Testis (tissue), 5 donors: ENCODE data around the gene GEMIN7. TPM values are rescaled to one million over a fixed set of nuclear protein-coding genes. Genes with fewer than 3 reads are reported as not detected.

Source experiments
- DNase-seq: peaks from one replicate; pipeline ENCODE4 v3.0.0-alpha.2; 2019
- H3K27ac ChIP-seq, 2 donors: fragments of 200-600 bp; sonication (generic); one replicate each; pipeline ENCODE4 v1.5.1; 2019
- H3K27me3 ChIP-seq: fragments of 200-600 bp; sonication (generic); one replicate; pipeline ENCODE4 v1.5.1; 2019
- H3K36me3 ChIP-seq: fragments of 200-600 bp; sonication (generic); one replicate; pipeline ENCODE4 v1.5.1; 2017; ENCODE audit warnings: low read depth; ENCODE audit errors: missing control alignments
- H3K4me1 ChIP-seq: fragments of 200-600 bp; sonication (generic); one replicate; pipeline ENCODE4 v1.5.1; 2019
- H3K4me3 ChIP-seq, 2 donors: fragments of 200-600 bp; sonication (generic); one replicate each; pipeline ENCODE4 v1.5.1; 2017 to 2019
- H3K9me3 ChIP-seq: fragments of 200-600 bp; sonication (generic); one replicate; pipeline ENCODE4 v1.5.1; 2017
- POLR2A ChIP-seq: fragments of 450-650 bp; IDR thresholded peaks from one replicate; pipeline ENCODE4 v1.6.1; 2017; ENCODE audit warnings: antibody characterized with exemption, mild to moderate bottlenecking, moderate library complexity
- WGBS, 2 donors: methylation state at CpG; one replicate each; pipeline ENCODE4 v1.1.5; 2018; 5-methylcytosine and 5-hydroxymethylcytosine counted together
- intact Hi-C: fragments of 100-400 bp; cut with DNase I; formaldehyde crosslinking; loops from one replicate; pipeline ENCODE4 v1.15.1; 2023; ENCODE audit warnings: low total_unique reads
- long read RNA-seq, 2 donors: transcript quantifications; one replicate each; lab custom pipeline, GENCODE V29; 2026
- polyA plus RNA-seq: library from polyadenylated mRNA; stranded (reverse); fragments of 350-450 nt; fragmentation: Illumina TruSeq; extraction: RNeasy Lipid Tissue Mini Kit (QIAGEN cat#74804); gene quantifications from one replicate; pipeline ENCODE4 v1.2.3, GENCODE V29; 2014; ENCODE audit warnings: low read depth, low replicate concordance; ENCODE audit not compliant: insufficient read depth
- total RNA-seq, 2 donors: library from RNA; depleted of rRNA; stranded (reverse); fragments of >200 nt; gene quantifications; one replicate each; pipeline ENCODE4 v1.2.3, GENCODE V29; 2016
- TF ChIP-seq, protein P1 (sequence below), 3 experiments: fragments of 450-650 bp in 2 of 3; fragments of 200-600 bp in 1 of 3; sonication (generic) in 1 of 3; IDR thresholded peaks; one replicate each; pipeline ENCODE4 v1.5.1; 2016 to 2019; ENCODE audit warnings: antibody characterized with exemption in 3 of 3, mild to moderate bottlenecking in 2 of 3, moderate library complexity in 1 of 3

GEMIN7 gene
- 10 to 100 TPM in 1 of 2 donors, 1 to 10 TPM in 1; 7.6 to 13.5 TPM for total RNA-seq
- 9.7 TPM for polyA plus RNA-seq
- long read RNA-seq, donor 1, partial matches to known transcripts = 0 of 12 reads
- long read RNA-seq, donor 1, other reads (novel, unspliced or antisense) = 0 of 12 reads
- long read RNA-seq, donor 2, partial matches to known transcripts = 0 of 5 reads
- long read RNA-seq, donor 2, other reads (novel, unspliced or antisense) = 0 of 5 reads

GRCh38 chr19:45079063-45079910, at the start of gene GEMIN7:
GEMIN7 (plus strand) TSS chr19:45079260; CDS start chr19:45090115, 10,855 bp downstream.
- intact Hi-C loops = no loop called here
- Histone ChIP-seq H3K4me1 (peaks cover 23% of the 10 kb centered on the region), H3K27me3 (no peaks in the 10 kb centered on the region), H3K27ac (peak within 1 kb of the TSS in 1 of 2 donors; percentile 8), H3K4me3 (peak within 1 kb of the TSS; percentile 88 to 95), H3K36me3 (no peaks in the 10 kb centered on the region), H3K9me3 (no peaks in the 10 kb centered on the region)
- whole genome bisulfite sequencing, 2 donors = 0% methylated on average over 23 to 57 of the region's 61 CpGs
- peak; percentile 70 for DNase-seq
- TF ChIP-seq, protein P1, sequence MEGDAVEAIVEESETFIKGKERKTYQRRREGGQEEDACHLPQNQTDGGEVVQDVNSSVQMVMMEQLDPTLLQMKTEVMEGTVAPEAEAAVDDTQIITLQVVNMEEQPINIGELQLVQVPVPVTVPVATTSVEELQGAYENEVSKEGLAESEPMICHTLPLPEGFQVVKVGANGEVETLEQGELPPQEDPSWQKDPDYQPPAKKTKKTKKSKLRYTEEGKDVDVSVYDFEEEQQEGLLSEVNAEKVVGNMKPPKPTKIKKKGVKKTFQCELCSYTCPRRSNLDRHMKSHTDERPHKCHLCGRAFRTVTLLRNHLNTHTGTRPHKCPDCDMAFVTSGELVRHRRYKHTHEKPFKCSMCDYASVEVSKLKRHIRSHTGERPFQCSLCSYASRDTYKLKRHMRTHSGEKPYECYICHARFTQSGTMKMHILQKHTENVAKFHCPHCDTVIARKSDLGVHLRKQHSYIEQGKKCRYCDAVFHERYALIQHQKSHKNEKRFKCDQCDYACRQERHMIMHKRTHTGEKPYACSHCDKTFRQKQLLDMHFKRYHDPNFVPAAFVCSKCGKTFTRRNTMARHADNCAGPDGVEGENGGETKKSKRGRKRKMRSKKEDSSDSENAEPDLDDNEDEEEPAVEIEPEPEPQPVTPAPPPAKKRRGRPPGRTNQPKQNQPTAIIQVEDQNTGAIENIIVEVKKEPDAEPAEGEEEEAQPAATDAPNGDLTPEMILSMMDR (IDR thresholded peaks at IDR 0.05) = peak in 1 of 3 experiments; percentile 25
- TF ChIP-seq POLR2A = no peak

DNA sequence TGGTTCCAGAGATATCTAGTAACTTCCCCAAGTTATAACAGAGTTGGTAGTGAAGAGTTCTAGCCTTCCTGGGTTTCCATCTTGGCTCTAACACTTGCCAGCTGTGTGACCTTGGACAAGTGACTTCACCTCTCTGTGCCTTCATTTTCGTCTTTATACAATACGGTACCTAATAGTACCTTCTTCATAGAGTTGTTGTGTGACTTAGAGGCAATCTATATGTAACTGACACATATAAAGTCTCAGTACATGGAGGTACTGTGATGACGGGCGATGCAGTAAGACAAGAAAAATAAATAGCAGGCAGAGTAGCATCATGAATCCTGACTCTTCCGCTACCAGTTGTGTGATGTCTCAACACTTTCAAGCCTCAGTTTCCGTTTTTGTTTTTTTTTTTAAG, 48.2 kb upstream of the GEMIN7 start:
- H3K4me3 ChIP-seq = no peak overlapping the region
- no peaks in the 10 kb centered on the region for H3K36me3 ChIP-seq
- 90 to 92% methylated on average over 6 of the region's 6 CpGs for WGBS, 2 donors
- intact Hi-C loops = no loop called here
- TF ChIP-seq, protein P1 (IDR thresholded peaks at IDR 0.05) = no peak
- TF ChIP-seq POLR2A = no peak
- no peaks in the 10 kb centered on the region for H3K4me1 ChIP-seq
- no peaks in the 10 kb centered on the region for H3K9me3 ChIP-seq
- H3K27ac ChIP-seq = no peak overlapping the region
- DNase-seq = no peak
- H3K27me3 ChIP-seq = no peaks in the 10 kb centered on the region

DNA sequence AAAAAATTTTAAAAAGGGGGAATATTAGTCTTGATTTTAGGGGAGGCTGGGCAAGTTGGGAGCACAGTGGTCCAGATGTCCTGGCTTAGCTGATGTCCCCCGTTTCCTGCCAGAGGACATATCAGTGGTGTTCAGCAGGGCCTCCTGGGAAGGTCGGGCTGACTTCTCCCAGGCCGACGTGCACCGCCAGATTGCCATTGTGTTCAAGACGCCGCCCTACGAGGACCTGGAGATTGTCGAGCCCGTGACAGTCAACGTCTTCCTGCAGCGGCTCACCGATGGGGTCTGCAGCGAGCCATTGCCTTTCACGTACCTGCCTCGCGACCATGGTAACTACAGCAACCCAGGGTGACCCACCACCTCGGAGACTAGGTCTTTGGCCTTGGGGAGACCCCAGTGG, 46.6 kb upstream of the GEMIN7 start:
- TF ChIP-seq POLR2A = no peak
- TF ChIP-seq, protein P1 (IDR thresholded peaks at IDR 0.05) = no peak
- intact Hi-C loops = no loop called here
- H3K4me3 ChIP-seq = no peak overlapping the region
- H3K27me3 ChIP-seq = no peaks in the 10 kb centered on the region
- no peaks in the 10 kb centered on the region for H3K36me3 ChIP-seq
- WGBS, 2 donors = 86 to 88% methylated on average over 18 of the region's 18 CpGs
- no peaks in the 10 kb centered on the region for H3K9me3 ChIP-seq
- no peaks in the 10 kb centered on the region for H3K4me1 ChIP-seq
- H3K27ac ChIP-seq = no peak overlapping the region
- DNase-seq = no peak

DNA sequence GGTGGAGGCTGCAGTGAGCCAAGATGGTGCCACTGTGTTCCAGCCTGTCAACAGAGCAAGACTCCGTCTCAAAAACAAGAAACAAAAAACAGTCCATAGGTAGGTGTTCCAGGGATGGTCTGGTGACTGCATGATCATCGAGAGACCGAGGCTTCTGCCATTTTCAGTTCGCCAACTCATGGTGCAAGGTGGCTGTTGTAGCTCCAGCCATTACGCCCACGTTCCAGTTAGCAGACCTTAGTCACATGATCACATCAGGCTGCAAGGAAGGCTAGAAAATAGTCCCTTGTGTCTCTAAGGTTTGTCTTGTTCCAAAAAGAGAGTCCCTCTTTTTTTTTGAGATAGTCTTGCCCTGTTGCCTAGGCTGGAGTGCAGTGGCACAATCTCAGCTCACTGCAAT, 43.3 kb upstream of the GEMIN7 start:
- Histone ChIP-seq H3K27me3 (no peaks in the 10 kb centered on the region), H3K9me3 (no peaks in the 10 kb centered on the region), H3K4me3 (no peak overlapping the region), H3K27ac (no peak overlapping the region), H3K4me1 (peaks cover 14% of the 10 kb centered on the region), H3K36me3 (no peaks in the 10 kb centered on the region)
- intact Hi-C loops = no loop called here
- TF ChIP-seq POLR2A = no peak
- TF ChIP-seq, protein P1 (IDR thresholded peaks at IDR 0.05) = no peak
- WGBS, 2 donors = 94% methylated on average over 6 of the region's 6 CpGs
- no peak for DNase-seq
